NCI-H2227 (cell line): ENCODE data around the gene E2F4.

Source experiments
- DNase-seq: peaks from one replicate; lab custom pipeline; 2025; ENCODE audit not compliant: unreplicated experiment; lab: John Stamatoyannopoulos, UW

E2F4 gene

GRCh38 chr16:67230809-67231660, 39.1 kb downstream of the E2F4 start:
- no peak for DNase-seq

DNA sequence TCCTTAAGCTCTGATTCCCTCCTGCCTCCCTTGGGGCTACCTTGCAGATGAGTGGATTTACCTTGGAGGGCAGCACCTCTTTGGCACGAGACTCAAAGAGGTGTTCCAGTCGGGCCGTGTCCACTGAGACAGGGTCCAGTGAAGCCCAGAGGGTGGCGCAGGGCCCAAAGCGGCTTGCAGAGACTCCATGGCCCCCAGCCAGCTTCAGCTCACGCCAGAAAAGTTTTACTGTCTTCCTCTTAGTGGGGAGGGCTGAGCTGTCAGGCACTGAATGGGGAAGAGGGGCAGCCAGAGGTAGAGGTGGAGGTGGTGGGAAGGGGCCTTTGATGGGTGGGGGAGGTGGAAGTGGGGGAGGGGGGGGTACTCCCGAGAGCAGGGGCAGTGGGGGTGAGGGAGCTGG, 41.6 kb downstream of the E2F4 start:
- no peak for DNase-seq

- DNase-seq = no peak
These were observed 42.2 kb downstream of the E2F4 start for GRCh38 chr16:67234180-67234597.

GRCh38 chr16:67235816-67236562, 44.0 kb downstream of the E2F4 start:
- DNase-seq = no peak

DNA sequence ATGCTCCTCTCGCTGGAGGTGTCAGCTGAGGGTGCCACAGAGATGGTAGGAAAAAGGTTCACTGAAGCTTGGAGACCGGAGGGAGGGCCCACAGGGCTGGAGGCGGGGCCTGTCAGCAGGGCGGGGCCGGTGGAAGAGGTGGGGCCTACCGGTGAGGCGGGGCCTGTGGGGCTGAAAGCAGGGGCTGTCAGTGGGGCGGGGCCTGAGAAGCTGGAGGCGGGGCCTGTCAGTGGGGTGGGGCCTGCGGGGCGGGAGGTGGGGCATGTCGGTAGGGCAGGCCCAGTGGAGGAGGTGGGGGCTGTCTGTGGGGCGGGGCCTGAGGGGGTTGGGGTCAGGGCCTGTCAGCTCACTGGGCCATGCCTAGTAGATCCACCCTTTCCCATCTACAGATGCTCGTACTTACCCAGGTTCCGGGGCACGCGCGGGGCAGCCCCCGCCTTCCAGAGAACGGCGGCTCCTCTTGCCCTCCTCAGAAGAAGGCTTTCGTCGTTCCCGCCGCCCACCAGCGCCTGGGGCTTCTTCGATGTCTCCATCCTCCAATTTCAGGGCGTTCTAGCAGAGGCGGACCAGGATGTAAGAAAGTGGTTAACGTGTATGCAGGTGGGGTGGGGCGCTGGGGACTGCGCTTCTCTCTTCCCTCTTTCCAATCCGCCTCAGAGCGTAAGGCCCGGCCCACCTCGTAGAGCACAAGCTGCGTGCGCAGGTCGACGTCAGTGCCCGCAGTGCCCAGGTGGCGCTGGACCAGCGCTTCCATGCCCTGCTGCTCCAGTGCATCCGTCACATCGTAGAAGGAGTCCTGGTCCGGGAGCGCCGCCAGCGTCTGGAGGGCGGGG, 44.8 kb downstream of the E2F4 start:
- DNase-seq = peak; percentile 31

DNA sequence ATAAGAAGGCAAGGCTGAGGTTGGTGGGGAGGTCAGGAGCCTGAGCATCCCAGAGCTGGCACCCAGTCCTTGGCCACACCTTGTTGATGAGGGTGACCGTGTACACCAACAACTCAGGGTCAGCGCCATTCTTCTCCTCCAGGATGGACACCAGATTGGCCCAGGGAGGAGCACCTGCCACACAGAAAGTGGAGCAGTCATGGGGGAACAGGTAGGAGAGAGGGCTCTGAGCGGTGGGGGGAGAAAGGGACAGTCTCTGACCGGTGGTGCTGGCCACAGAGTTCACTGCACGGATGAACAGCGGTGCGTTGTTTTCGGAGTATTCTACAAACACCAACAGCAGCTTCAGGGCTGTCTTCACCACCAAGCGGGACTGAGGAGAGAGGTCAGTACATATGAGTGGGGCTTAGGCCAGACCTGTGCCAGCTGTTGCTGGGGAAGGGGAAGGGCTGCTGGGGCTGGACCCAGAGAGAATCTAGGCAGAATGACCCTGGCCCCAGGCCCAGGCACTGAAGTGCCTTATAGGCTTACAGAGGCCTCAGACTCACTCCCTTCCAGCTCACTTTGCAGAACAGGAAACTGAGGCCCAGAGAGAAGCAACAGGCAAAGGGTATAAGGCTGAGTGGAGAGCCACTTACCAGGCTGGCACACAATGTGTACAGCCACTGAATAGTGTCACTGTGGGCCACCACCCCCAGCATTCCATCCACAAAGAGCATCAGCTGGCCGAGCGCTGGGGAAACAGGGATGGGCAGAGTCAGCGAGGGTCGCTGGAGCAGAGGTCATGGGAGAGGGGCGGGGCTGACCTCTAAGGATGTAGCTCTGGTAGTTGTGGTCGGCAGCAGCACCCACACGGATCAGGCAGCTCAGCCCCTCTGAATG, 45.7 kb downstream of the E2F4 start:
- no peak for DNase-seq

DNA sequence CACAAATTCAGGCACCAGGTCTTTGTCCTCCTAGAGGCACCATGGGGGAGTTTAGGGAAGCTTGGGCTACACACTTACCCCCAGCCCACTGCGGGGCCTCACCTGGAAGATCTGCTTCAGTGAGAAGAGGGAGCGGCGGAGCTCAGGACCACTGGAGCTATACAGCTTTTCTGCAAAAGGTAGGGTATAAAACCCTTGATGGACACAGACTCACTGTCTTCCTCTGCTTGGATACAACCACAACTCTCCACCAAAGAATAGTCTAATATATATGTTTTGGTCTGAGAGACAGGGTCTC, 46.3 kb downstream of the E2F4 start:
- DNase-seq = no peak

- no peak for DNase-seq
These were observed 47.0 kb downstream of the E2F4 start for GRCh38 chr16:67238806-67239470.

DNA sequence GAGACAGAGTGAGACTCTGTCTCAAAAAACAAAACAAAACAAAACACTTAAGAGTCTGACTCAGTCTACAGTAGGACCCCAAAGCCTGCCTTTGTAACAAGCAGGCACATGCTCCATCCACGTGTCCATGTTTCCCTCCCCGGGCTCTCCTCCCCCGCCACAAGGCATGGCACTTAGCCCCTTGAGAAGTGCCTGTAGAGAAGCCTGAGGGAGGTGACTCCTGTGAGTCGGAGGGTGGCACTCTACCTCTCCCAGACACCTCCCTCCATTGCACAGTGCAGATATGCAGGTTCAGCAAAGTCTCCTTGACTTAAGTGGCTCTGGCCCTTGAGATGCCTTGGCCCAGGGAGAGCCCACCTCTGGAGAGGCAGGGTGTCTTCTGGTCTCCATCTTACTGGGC, 48.6 kb downstream of the E2F4 start:
- no peak for DNase-seq

- DNase-seq = no peak
These were observed 49.3 kb downstream of the E2F4 start for GRCh38 chr16:67241008-67241900.

DNA sequence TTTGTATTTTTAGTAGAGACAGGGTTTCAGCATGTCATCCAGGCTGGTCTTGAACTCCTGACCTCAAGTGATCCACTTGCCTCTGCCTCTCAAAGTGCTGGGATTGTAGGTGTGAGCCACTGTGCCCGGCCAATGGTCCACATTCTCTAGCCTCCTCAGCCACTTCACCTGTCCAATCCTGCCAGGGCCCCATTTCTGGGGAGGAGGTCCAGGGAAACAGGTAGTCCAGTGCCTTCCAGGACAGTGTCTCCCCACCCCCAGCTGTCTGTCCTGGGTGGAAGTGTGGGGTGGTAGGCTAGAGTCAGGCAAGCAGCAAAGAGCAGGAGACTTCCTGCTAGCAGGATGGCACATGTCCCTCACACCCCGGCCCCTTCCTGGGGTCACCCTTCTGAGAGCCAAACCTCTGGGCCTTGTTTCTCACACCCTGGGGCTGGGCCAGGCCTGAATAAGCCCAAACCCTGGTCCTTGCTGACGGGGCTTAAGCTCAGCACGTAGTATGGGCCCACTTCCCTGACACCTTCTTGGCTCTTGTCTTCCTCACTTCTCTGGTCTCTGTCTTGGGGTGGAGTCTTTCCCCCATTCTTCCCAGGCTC, 50.3 kb downstream of the E2F4 start:
- DNase-seq = no peak

DNA sequence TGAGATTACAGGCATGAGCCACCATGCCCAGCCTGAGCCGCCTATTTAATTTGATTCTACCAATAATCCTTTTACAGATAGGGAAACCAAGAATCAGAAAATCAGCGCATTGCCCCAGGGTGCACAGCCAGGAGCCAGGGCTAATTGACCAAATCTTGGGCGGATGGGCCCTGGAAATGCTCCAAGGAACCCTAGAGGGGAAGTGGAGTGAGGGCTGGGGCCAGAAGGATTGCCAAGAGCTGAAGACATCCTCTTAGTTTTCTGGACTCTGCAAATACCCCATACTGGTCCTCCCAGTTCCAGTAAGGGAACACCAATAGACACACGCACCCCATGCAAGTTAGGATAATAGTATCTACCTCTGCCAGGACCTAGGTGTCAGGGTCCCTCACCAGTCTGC, 51.5 kb downstream of the E2F4 start:
- no peak for DNase-seq

- DNase-seq = no peak
These were observed 52.6 kb downstream of the E2F4 start for GRCh38 chr16:67244387-67245185.

- no peak for DNase-seq
These were observed 53.2 kb downstream of the E2F4 start for GRCh38 chr16:67245186-67245585.

DNA sequence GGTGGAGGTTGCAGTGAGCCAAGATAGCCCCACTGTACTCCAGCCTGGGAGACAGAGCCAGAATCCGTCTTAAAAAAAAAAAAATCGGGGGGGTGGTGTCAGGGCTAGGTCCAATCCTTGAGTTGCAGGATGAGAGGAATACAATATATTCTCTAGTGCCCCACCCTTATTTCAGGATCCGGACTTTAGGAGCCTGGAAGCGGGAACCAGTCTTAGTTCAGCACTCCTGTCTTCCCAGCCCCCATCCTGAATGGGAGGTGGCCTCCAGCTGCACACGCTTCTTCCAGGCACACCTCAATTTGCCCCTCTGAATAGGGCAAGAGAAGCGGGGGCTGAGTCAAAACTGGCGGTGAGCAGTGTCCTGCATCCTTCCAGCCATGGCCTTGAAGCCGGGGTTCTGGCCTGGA, 53.7 kb downstream of the E2F4 start:
- DNase-seq = no peak

DNA sequence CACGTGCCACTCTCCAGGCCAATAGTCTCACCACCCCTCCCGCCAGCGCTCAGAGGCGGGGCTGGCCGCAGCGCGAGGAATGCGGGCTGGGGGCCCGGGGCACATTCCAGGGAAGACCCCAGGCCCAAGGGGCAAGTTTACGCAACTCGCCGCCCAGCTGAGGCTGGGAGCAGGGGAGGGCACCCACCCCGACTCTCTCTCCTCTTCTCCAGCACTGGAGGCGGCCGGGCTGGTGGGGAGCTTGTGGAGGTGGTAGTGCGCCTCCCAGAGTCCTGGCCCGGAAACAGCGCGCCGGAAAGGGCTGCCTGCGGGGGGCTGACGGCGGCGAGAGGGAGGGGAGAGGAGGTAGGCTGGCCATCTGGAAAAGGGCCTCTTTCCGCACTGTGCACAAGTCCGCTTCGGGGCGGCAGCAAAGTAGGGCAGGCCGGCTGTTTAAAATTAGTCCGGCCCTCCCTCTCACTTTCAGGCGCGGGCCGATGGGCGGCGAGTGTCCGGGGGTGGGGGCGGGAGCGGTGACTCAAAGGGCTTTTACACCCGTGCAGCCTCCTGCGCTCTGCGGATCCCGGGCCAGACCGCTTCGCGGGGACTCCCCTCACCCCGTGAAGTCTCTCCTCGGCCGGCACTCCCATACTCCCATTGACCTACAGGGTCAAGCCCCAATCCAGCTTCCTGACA, 54.3 kb downstream of the E2F4 start:
- DNase-seq = peak; percentile 74

DNA sequence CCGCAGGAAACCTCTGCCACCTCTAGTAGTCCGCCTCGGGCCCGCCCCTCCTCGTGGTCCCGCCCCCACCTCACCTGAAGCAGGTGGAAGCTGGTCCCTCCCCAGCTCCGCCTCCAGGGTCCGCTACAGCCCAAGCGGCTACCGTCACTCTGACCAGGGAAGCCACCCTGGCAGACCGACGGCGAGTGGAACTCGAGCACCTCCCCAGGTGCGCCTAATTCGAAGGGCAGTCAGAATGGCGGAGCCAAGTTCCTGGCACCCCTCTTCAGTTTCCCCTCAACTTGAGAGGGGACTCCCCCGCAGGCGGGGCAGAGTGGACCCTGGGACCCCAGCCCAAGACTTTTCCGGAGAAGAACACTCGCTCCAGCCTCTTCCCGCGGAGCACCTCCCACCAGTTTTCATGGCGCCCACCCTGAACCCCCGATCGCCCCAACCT, 54.8 kb downstream of the E2F4 start:
- peak; percentile 39 for DNase-seq
